KMS-11 (cell line): ENCODE data around the gene MYMX.

ENCODE experiments used
- H2AFZ ChIP-seq: fragments of 200-600 bp; sonication (generic); 2 replicates; pipeline ENCODE4 v1.6.1; 2016; ENCODE audit warnings: antibody characterized with exemption, mixed run types, low read depth
- H3K27ac ChIP-seq: fragments of 200-600 bp; sonication (generic); 2 replicates; pipeline ENCODE4 v1.6.1; 2016; ENCODE audit warnings: mild to moderate bottlenecking, mixed run types
- H3K27me3 ChIP-seq: fragments of 200-600 bp; sonication (generic); 2 replicates; pipeline ENCODE4 v1.6.1; 2017; ENCODE audit warnings: mild to moderate bottlenecking, low read depth, mixed run types, moderate library complexity; ENCODE audit not compliant: insufficient read depth
- H3K36me3 ChIP-seq: fragments of 200-600 bp; sonication (generic); 2 replicates; pipeline ENCODE4 v1.6.1; 2017; ENCODE audit warnings: mild to moderate bottlenecking, mixed run types; ENCODE audit not compliant: insufficient read depth
- H3K4me1 ChIP-seq: fragments of 200-600 bp; sonication (generic); 2 replicates; pipeline ENCODE4 v1.6.1; 2016; ENCODE audit warnings: mild to moderate bottlenecking, low read depth, mixed run types; ENCODE audit not compliant: poor library complexity, severe bottlenecking
- H3K4me2 ChIP-seq: fragments of 200-600 bp; sonication (generic); 2 replicates; pipeline ENCODE4 v1.7.0; 2016; ENCODE audit warnings: mild to moderate bottlenecking, mixed run types
- H3K4me3 ChIP-seq: fragments of 200-600 bp; sonication (generic); IDR thresholded peaks from 2 replicates; pipeline ENCODE4 v1.6.1; 2017; ENCODE audit warnings: low read depth, low read length, mixed read lengths; ENCODE audit not compliant: insufficient read depth
- H3K79me2 ChIP-seq: fragments of 200-600 bp; sonication (generic); 2 replicates; pipeline ENCODE4 v1.6.1; 2016; ENCODE audit warnings: low read depth, mixed run types; ENCODE audit not compliant: insufficient read depth
- H3K9ac ChIP-seq: fragments of 200-600 bp; sonication (generic); 2 replicates; pipeline ENCODE4 v1.6.1; 2016; ENCODE audit warnings: mild to moderate bottlenecking, mixed run types
- H4K20me1 ChIP-seq: fragments of 200-600 bp; sonication (generic); 2 replicates; pipeline ENCODE4 v1.6.1; 2016; ENCODE audit warnings: mild to moderate bottlenecking, mixed run types; ENCODE audit not compliant: insufficient read depth
- CTCF ChIP-seq: fragments of 200-600 bp; sonication (generic); conservative IDR thresholded peaks from 2 replicates; pipeline ENCODE4 v1.6.1; 2017; ENCODE audit warnings: low read depth, mild to moderate bottlenecking, antibody characterized with exemption, low read length, moderate library complexity, mixed read lengths

MYMX gene

DNA sequence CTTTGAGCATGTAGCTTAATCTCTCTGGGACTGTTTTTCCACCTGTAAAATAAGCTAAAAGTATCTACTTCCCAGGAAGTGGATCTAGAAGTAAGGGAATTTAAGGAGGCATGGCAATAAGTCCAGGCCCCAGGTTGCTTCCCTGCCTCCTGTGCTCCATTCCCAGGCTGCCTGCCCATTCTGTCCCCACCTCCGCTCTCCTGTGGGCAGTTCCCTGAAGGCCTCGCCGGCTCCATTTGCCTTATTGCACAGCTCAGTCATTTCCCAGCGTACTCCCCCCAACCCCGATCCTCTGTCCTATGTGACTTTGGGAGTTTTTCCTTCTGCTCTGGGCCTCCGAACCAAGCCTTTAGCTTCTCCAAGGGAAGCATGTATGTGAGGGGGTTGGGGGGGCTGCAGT, 11.3 kb downstream of the MYMX start:
- peaks cover 25% of the 10 kb centered on the region for H3K4me1 ChIP-seq
- no peak overlapping the region for H3K9ac ChIP-seq
- no peak overlapping the region for H3K4me2 ChIP-seq
- no peak for TF ChIP-seq CTCF
- H3K27ac ChIP-seq, result no peak overlapping the region
- no peak overlapping the region for H3K4me3 ChIP-seq
- peaks cover 47% of the 10 kb centered on the region for H3K79me2 ChIP-seq
- H4K20me1 ChIP-seq, result peaks cover 8% of the 10 kb centered on the region; the same call in 1 of the 2 replicates
- H3K36me3 ChIP-seq, result no peaks in the 10 kb centered on the region
- H3K27me3 ChIP-seq, result no peaks in the 10 kb centered on the region
- H2AFZ ChIP-seq, result no peak overlapping the region

GRCh38 chr6:44228433-44228832, 11.7 kb downstream of the MYMX start:
- Histone ChIP-seq H3K27me3 (no peaks in the 10 kb centered on the region), H3K4me1 (peaks cover 25% of the 10 kb centered on the region), H3K27ac (no peak overlapping the region), H2AFZ (no peak overlapping the region), H3K9ac (no peak overlapping the region), H3K4me3 (no peak overlapping the region), H3K4me2 (no peak overlapping the region), H3K79me2 (peaks cover 47% of the 10 kb centered on the region), H4K20me1 (peaks cover 8% of the 10 kb centered on the region; the same call in 1 of the 2 replicates), H3K36me3 (no peaks in the 10 kb centered on the region)
- no peak for TF ChIP-seq CTCF

GRCh38 chr6:44228836-44229235, 12.1 kb downstream of the MYMX start:
- Histone ChIP-seq H3K4me3 (no peak overlapping the region), H3K9ac (no peak overlapping the region), H3K36me3 (no peaks in the 10 kb centered on the region), H3K27me3 (no peaks in the 10 kb centered on the region), H3K79me2 (peaks cover 47% of the 10 kb centered on the region), H4K20me1 (peaks cover 8% of the 10 kb centered on the region; the same call in 1 of the 2 replicates), H3K4me1 (peaks cover 25% of the 10 kb centered on the region), H2AFZ (no peak overlapping the region), H3K4me2 (no peak overlapping the region), H3K27ac (no peak overlapping the region)
- TF ChIP-seq CTCF, result no peak

GRCh38 chr6:44229376-44230033, 12.8 kb downstream of the MYMX start:
- TF ChIP-seq CTCF, result no peak
- no peak overlapping the region for H3K4me3 ChIP-seq
- no peaks in the 10 kb centered on the region for H3K27me3 ChIP-seq
- H4K20me1 ChIP-seq, result peaks cover 8% of the 10 kb centered on the region; the same call in 1 of the 2 replicates
- H3K36me3 ChIP-seq, result no peaks in the 10 kb centered on the region
- H3K9ac ChIP-seq, result no peak overlapping the region
- no peak overlapping the region for H3K27ac ChIP-seq
- H3K79me2 ChIP-seq, result peaks cover 41% of the 10 kb centered on the region
- no peak overlapping the region for H3K4me2 ChIP-seq
- peaks cover 25% of the 10 kb centered on the region for H3K4me1 ChIP-seq
- no peak overlapping the region for H2AFZ ChIP-seq
